ENCODE results near the gene SOX30.

SOX30 gene

GRCh38 chr5:157659868-157660660, 7.8 kb upstream of the SOX30 start:
- no peak for DNase-seq

GRCh38 chr5:157658893-157659292, 6.7 kb upstream of the SOX30 start:
- no peak for DNase-seq

GRCh38 chr5:157657516-157657915, 5.3 kb upstream of the SOX30 start:
- no peak for DNase-seq

- peak; percentile 82 for DNase-seq
These were observed 438 bp downstream of the SOX30 start for GRCh38 chr5:157651623-157652376.

- no peak for DNase-seq
These were observed 1.1 kb downstream of the SOX30 start for GRCh38 chr5:157650991-157651611.

GRCh38 chr5:157649101-157649500, 3.1 kb downstream of the SOX30 start:
- DNase-seq = no peak

GRCh38 chr5:157648275-157648990, 3.8 kb downstream of the SOX30 start:
- no peak for DNase-seq

- DNase-seq = no peak
These were observed 11.7 kb downstream of the SOX30 start for GRCh38 chr5:157640406-157641066.

GRCh38 chr5:157630341-157630740, 21.9 kb downstream of the SOX30 start:
- no peak for DNase-seq

GRCh38 chr5:157626831-157627230, 25.4 kb downstream of the SOX30 start:
- DNase-seq = no peak

- DNase-seq = no peak
These were observed 28.1 kb downstream of the SOX30 start for GRCh38 chr5:157624144-157624543.

GRCh38 chr5:157620776-157621175, 31.5 kb downstream of the SOX30 start:
- no peak for DNase-seq

GRCh38 chr5:157618191-157618765, 34.0 kb downstream of the SOX30 start:
- no peak for DNase-seq

- no peak for DNase-seq
These were observed 35.5 kb downstream of the SOX30 start for GRCh38 chr5:157616785-157617184.

- no peak for DNase-seq
These were observed 38.6 kb downstream of the SOX30 start for GRCh38 chr5:157613385-157614245.

GRCh38 chr5:157612581-157612980, 39.7 kb downstream of the SOX30 start:
- no peak for DNase-seq

- DNase-seq = no peak
These were observed 40.4 kb downstream of the SOX30 start for GRCh38 chr5:157611571-157612476.

- DNase-seq = no peak
These were observed 41.2 kb downstream of the SOX30 start for GRCh38 chr5:157610990-157611389.

GRCh38 chr5:157608972-157609565, 43.2 kb downstream of the SOX30 start:
- DNase-seq = no peak
